Activated T-helper 1 cell treated with Interleukin-2 at 50 U/mL for 16 hours (primary cell): ENCODE results near the gene VEZT.

ENCODE experiments used
- DNase-seq: peaks from one replicate; pipeline ENCODE4 v3.0.0-alpha.2; 2020; ENCODE audit warnings: low read depth

VEZT gene

GRCh38 chr12:95200128-95200894 lies 17.3 kb upstream of the VEZT start:
- DNase-seq, result no peak

GRCh38 chr12:95201056-95201670 lies 16.4 kb upstream of the VEZT start:
- DNase-seq, result no peak

- DNase-seq, result no peak
Measured at GRCh38 chr12:95202691-95203486, 14.7 kb upstream of the VEZT start.

GRCh38 chr12:95203487-95204030 lies 14.0 kb upstream of the VEZT start:
- no peak for DNase-seq

- no peak for DNase-seq
Measured at GRCh38 chr12:95204141-95204866, 13.3 kb upstream of the VEZT start.

- DNase-seq, result no peak
Measured at GRCh38 chr12:95205016-95205624, 12.5 kb upstream of the VEZT start.

- no peak for DNase-seq
Measured at GRCh38 chr12:95205685-95206084, 11.9 kb upstream of the VEZT start.

- no peak for DNase-seq
Measured at GRCh38 chr12:95206916-95207315, 10.7 kb upstream of the VEZT start.

GRCh38 chr12:95207407-95207806 lies 10.2 kb upstream of the VEZT start:
- no peak for DNase-seq

- no peak for DNase-seq
Measured at GRCh38 chr12:95208678-95209077, 8.9 kb upstream of the VEZT start.

- DNase-seq, result no peak
Measured at GRCh38 chr12:95212586-95212985, 5.0 kb upstream of the VEZT start.

- no peak for DNase-seq
Measured at GRCh38 chr12:95213119-95213518, 4.5 kb upstream of the VEZT start.

- no peak for DNase-seq
Measured at GRCh38 chr12:95213928-95214327, 3.7 kb upstream of the VEZT start.

- DNase-seq, result no peak
Measured at GRCh38 chr12:95214466-95214865, 3.1 kb upstream of the VEZT start.

- DNase-seq, result no peak
Measured at GRCh38 chr12:95215949-95216348, 1.7 kb upstream of the VEZT start.

GRCh38 chr12:95216711-95217376 lies 763 bp upstream of the VEZT start:
- no peak for DNase-seq

- DNase-seq, result no peak
Measured at GRCh38 chr12:95218150-95219133, 835 bp downstream of the VEZT start.

- no peak for DNase-seq
Measured at GRCh38 chr12:95220190-95220589, 2.6 kb downstream of the VEZT start.

GRCh38 chr12:95220726-95221125 lies 3.1 kb downstream of the VEZT start:
- DNase-seq, result no peak
